Measurements from ENCODE around the gene RAD54L. TPM values are rescaled to one million over a fixed set of nuclear protein-coding genes. Genes with fewer than 3 reads are reported as not detected.
A peak's percentile ranks its signal among the peaks of the same experiment; 100 is the strongest.

The RAD54L gene
- total and polyA plus RNA-seq, 4 donors: 0.08 to 8.8 (median 0.51) TPM

DNA sequence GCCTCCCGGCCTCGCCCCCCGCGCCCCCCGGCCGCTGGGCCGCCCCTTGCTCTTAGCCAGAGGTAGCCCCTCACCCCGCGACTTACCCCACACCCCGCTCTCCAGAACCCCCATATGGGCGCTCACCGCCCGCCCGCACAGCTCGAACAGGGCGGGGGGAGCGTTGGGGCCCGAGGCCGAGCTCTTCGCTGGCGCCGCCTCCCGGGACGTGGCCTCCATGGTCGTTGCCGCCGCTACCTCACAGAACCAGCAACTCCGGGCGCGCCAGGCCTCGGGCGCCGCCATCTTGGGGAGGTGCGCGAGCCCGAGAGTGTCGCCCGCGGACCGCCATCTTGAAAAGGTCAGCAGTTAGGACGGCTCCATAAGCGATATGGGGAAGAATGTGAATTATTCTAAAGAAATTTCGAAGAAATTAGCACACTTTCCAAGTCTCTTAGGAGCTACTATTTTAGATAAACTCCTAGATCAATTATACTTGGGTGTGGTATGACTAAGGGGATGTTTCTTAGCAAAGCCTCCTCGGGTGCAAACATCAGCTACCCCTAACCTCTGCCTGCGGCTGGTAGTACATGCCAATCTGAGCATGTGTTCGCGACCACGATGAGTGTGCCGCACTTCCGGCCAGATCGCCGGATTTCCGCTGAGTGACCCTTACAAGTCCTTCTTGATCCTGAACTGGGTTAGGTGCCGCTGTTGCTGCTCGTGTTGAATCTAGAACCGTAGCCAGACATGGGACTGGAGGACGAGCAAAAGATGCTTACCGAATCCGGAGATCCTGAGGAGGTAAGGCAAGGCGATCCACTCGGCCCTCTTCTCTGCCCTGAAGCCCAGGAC lies 55.7 kb downstream of the RAD54L start, which contains the start of the genes LRRC41 and UQCRH (continued):
- TF ChIP-seq, protein P1, sequence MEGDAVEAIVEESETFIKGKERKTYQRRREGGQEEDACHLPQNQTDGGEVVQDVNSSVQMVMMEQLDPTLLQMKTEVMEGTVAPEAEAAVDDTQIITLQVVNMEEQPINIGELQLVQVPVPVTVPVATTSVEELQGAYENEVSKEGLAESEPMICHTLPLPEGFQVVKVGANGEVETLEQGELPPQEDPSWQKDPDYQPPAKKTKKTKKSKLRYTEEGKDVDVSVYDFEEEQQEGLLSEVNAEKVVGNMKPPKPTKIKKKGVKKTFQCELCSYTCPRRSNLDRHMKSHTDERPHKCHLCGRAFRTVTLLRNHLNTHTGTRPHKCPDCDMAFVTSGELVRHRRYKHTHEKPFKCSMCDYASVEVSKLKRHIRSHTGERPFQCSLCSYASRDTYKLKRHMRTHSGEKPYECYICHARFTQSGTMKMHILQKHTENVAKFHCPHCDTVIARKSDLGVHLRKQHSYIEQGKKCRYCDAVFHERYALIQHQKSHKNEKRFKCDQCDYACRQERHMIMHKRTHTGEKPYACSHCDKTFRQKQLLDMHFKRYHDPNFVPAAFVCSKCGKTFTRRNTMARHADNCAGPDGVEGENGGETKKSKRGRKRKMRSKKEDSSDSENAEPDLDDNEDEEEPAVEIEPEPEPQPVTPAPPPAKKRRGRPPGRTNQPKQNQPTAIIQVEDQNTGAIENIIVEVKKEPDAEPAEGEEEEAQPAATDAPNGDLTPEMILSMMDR (IDR thresholded peaks at IDR 0.05; ENCODE audit: low read depth, low read length, missing input control): no peak
- peak; percentile 67 for TF ChIP-seq SP1 (IDR thresholded peaks at IDR 0.05)
- no peak for TF ChIP-seq FOXA2 (IDR thresholded peaks at IDR 0.05)
- TF ChIP-seq, protein P2, sequence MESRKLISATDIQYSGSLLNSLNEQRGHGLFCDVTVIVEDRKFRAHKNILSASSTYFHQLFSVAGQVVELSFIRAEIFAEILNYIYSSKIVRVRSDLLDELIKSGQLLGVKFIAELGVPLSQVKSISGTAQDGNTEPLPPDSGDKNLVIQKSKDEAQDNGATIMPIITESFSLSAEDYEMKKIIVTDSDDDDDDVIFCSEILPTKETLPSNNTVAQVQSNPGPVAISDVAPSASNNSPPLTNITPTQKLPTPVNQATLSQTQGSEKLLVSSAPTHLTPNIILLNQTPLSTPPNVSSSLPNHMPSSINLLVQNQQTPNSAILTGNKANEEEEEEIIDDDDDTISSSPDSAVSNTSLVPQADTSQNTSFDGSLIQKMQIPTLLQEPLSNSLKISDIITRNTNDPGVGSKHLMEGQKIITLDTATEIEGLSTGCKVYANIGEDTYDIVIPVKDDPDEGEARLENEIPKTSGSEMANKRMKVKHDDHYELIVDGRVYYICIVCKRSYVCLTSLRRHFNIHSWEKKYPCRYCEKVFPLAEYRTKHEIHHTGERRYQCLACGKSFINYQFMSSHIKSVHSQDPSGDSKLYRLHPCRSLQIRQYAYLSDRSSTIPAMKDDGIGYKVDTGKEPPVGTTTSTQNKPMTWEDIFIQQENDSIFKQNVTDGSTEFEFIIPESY (IDR thresholded peaks at IDR 0.05): no peak

DNA sequence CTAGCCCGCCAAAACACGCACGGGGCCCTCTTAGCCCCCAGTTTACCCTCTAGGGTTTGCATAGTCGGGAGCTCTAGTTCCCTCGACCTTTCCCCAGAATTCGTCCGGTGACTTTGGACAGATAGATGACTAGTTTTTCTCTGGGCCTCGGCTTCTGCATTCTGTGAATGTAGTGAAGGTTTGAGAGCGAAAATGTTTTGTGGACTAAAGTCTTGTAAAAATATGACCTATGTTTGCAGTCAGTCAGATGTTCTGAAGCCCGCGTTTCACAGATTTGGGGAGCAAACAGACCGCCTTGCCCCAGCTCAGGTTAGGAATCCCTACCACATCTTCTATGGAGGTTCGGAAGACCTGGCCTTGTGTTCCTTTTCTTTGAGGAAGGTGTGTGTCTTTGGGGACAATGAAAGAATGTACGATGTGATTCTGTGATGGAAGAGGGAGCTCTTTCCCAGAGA lies 56.3 kb downstream of the RAD54L start:
- H3K36me3 ChIP-seq (ENCODE audit: control insufficient read depth in 4 of 4, insufficient read depth in 3 of 4, low read depth in 1 of 4, low read length in 3 of 4): peaks cover 0 to 3% (median 0%) of the 10 kb centered on the region in 4 donors
- peak overlapping the region; percentile 29 to 91 for H3K9ac ChIP-seq (ENCODE audit: low read depth in 1 of 2, low read length in 2 of 2)
- no peaks in the 10 kb centered on the region for H3K9me3 ChIP-seq (ENCODE audit: control insufficient read depth in 4 of 4, low read length in 3 of 4)
- peaks cover 6 to 28% (median 20%) of the 10 kb centered on the region in 4 donors for H3K4me1 ChIP-seq (ENCODE audit: control insufficient read depth in 4 of 4, insufficient read depth in 4 of 4, low read length in 3 of 4)
- no peak for TF ChIP-seq YY1 (IDR thresholded peaks at IDR 0.05)
- no peak for TF ChIP-seq HNF4G (IDR thresholded peaks at IDR 0.05)
- TF ChIP-seq, protein P3, sequence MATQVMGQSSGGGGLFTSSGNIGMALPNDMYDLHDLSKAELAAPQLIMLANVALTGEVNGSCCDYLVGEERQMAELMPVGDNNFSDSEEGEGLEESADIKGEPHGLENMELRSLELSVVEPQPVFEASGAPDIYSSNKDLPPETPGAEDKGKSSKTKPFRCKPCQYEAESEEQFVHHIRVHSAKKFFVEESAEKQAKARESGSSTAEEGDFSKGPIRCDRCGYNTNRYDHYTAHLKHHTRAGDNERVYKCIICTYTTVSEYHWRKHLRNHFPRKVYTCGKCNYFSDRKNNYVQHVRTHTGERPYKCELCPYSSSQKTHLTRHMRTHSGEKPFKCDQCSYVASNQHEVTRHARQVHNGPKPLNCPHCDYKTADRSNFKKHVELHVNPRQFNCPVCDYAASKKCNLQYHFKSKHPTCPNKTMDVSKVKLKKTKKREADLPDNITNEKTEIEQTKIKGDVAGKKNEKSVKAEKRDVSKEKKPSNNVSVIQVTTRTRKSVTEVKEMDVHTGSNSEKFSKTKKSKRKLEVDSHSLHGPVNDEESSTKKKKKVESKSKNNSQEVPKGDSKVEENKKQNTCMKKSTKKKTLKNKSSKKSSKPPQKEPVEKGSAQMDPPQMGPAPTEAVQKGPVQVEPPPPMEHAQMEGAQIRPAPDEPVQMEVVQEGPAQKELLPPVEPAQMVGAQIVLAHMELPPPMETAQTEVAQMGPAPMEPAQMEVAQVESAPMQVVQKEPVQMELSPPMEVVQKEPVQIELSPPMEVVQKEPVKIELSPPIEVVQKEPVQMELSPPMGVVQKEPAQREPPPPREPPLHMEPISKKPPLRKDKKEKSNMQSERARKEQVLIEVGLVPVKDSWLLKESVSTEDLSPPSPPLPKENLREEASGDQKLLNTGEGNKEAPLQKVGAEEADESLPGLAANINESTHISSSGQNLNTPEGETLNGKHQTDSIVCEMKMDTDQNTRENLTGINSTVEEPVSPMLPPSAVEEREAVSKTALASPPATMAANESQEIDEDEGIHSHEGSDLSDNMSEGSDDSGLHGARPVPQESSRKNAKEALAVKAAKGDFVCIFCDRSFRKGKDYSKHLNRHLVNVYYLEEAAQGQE (IDR thresholded peaks at IDR 0.05): no peak
- TF ChIP-seq, protein P1 (IDR thresholded peaks at IDR 0.05; ENCODE audit: low read depth, low read length, missing input control): no peak
- TF ChIP-seq SP1 (IDR thresholded peaks at IDR 0.05): no peak
- no peak for TF ChIP-seq RXRA (IDR thresholded peaks at IDR 0.05)
- no peak for TF ChIP-seq EGR1 (IDR thresholded peaks at IDR 0.05; ENCODE audit: low read depth in 2 of 2)
- TF ChIP-seq GABPA (IDR thresholded peaks at IDR 0.05 in 1 of 2, conservative IDR thresholded peaks at IDR 0.05 in 1 of 2): no peak
- TF ChIP-seq FOXA2 (IDR thresholded peaks at IDR 0.05): no peak
- no peak for TF ChIP-seq NR2F2 (IDR thresholded peaks at IDR 0.05)
- TF ChIP-seq, protein P4, sequence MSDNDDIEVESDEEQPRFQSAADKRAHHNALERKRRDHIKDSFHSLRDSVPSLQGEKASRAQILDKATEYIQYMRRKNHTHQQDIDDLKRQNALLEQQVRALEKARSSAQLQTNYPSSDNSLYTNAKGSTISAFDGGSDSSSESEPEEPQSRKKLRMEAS (IDR thresholded peaks at IDR 0.05): no peak
- TF ChIP-seq JUND (IDR thresholded peaks at IDR 0.05): no peak
- no peak for TF ChIP-seq HNF4A (conservative IDR thresholded peaks at IDR 0.05)
- TF ChIP-seq, protein P5, sequence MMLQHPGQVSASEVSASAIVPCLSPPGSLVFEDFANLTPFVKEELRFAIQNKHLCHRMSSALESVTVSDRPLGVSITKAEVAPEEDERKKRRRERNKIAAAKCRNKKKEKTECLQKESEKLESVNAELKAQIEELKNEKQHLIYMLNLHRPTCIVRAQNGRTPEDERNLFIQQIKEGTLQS (IDR thresholded peaks at IDR 0.05): no peak
- TF ChIP-seq, protein P2 (IDR thresholded peaks at IDR 0.05): no peak
- no peak for TF ChIP-seq TAF1 (conservative IDR thresholded peaks at IDR 0.05)
- no peak for TF ChIP-seq RAD21 (IDR thresholded peaks at IDR 0.05)
- TF ChIP-seq FOXA1 (IDR thresholded peaks at IDR 0.05): no peak
- peak overlapping the region; percentile 87 to 97 (median 95) for H3K4me3 ChIP-seq (ENCODE audit: low read depth in 1 of 3, low read length in 3 of 3)
- under 1% methylated on average over 14 of the region's 14 CpGs for WGBS
- peak overlapping the region; percentile 95 to 96 for H3K27ac ChIP-seq (ENCODE audit: low read depth in 1 of 2, low read length in 2 of 2)
- no peak for DNase-seq (ENCODE audit: low spot score)
- H3K27me3 ChIP-seq (ENCODE audit: control insufficient read depth in 4 of 4, insufficient read depth in 4 of 4, low read length in 3 of 4): no peaks in the 10 kb centered on the region
